HEK293T (cell line): Measurements from ENCODE around the gene UQCRH.

Experiments used
- CTCF ChIA-PET: fragments of 350-600 bp; formaldehyde crosslinking; extraction: SDS; loops from one replicate; lab custom pipeline; 2021; ENCODE audit warnings: antibody characterized with exemption, inconsistent platforms; lab: Yijun Ruan, JAX
- POLR2A ChIA-PET: fragments of 350-600 bp; formaldehyde crosslinking; extraction: SDS; loops from one replicate; lab custom pipeline; 2020; ENCODE audit warnings: antibody characterized with exemption, inconsistent platforms; lab: Yijun Ruan, JAX
- DNase-seq: peaks from one replicate; pipeline ENCODE4 v3.0.0; 2012; ENCODE audit warnings: mixed read lengths; ENCODE audit errors: extremely low spot score
- ARNT ChIP-seq: fragments of 450-650 bp; IDR thresholded peaks from 2 replicates; pipeline ENCODE4 v1.6.1; 2017; ENCODE audit warnings: mild to moderate bottlenecking
- BHLHE40 ChIP-seq: fragments of 450-650 bp; IDR thresholded peaks from 2 replicates; pipeline ENCODE4 v1.6.1; 2016; ENCODE audit warnings: mild to moderate bottlenecking, moderate library complexity, borderline replicate concordance
- CTBP1 ChIP-seq: fragments of 450-650 bp; IDR thresholded peaks from 2 replicates; pipeline ENCODE4 v1.6.1; 2016; ENCODE audit warnings: borderline replicate concordance
- ELF4 ChIP-seq: fragments of 450-650 bp; IDR thresholded peaks from 2 replicates; pipeline ENCODE4 v1.6.1; 2017; ENCODE audit warnings: antibody characterized with exemption
- FOXA1 ChIP-seq: fragments of 450-650 bp; IDR thresholded peaks from 2 replicates; pipeline ENCODE4 v1.6.1; 2016; ENCODE audit warnings: mild to moderate bottlenecking
- FOXK2 ChIP-seq: fragments of 450-650 bp; IDR thresholded peaks from 2 replicates; pipeline ENCODE4 v1.6.1; 2016; ENCODE audit warnings: mild to moderate bottlenecking
- FOXM1 ChIP-seq: fragments of 450-650 bp; IDR thresholded peaks from 2 replicates; pipeline ENCODE4 v1.6.1; 2017; ENCODE audit warnings: mild to moderate bottlenecking, borderline replicate concordance
- HDGF ChIP-seq: fragments of 450-650 bp; IDR thresholded peaks from 2 replicates; pipeline ENCODE4 v1.6.1; 2017; ENCODE audit warnings: antibody characterized with exemption, borderline replicate concordance
- L3MBTL2 ChIP-seq: fragments of 450-650 bp; conservative IDR thresholded peaks from 2 replicates; pipeline ENCODE4 v1.6.1; 2016; ENCODE audit warnings: mild to moderate bottlenecking
- LEF1 ChIP-seq: fragments of 450-650 bp; IDR thresholded peaks from 2 replicates; pipeline ENCODE4 v1.6.1; 2017; ENCODE audit warnings: mild to moderate bottlenecking, borderline replicate concordance
- NFRKB ChIP-seq: fragments of 450-650 bp; IDR thresholded peaks from 2 replicates; pipeline ENCODE4 v1.6.1; 2016; ENCODE audit warnings: mild to moderate bottlenecking, moderate library complexity
- PKNOX1 ChIP-seq: fragments of 450-650 bp; IDR thresholded peaks from 2 replicates; pipeline ENCODE4 v1.6.1; 2016
- SP1 ChIP-seq: fragments of 450-650 bp; IDR thresholded peaks from 2 replicates; pipeline ENCODE4 v1.6.1; 2017
- SUZ12 ChIP-seq: fragments of 450-650 bp; IDR thresholded peaks from 2 replicates; pipeline ENCODE4 v1.6.1; 2016; ENCODE audit warnings: mild to moderate bottlenecking
- TARDBP ChIP-seq: fragments of 450-650 bp; IDR thresholded peaks from 2 replicates; pipeline ENCODE4 v1.6.1; 2016
- ZNF384 ChIP-seq: fragments of 450-650 bp; IDR thresholded peaks from 2 replicates; pipeline ENCODE4 v1.6.1; 2016

The UQCRH gene

GRCh38 chr1:46341222-46342083 lies 38.0 kb downstream of the UQCRH start:
- ChIA-PET POLR2A (interaction anchor here (1.0 to 2.2 kb wide), 9 partner anchors 8 to 94 kb away, joined by 3 to 29 read pairs (median 7); partner anchors contain the start of genes LRRC41, RAD54L and UQCRH), CTCF (interaction anchor here (0.6 to 0.7 kb wide), 2 partner anchors 23 to 388 kb away, joined by 3 read pairs; no protein-coding TSS in a partner anchor)
- no peak for TF ChIP-seq CTBP1
- TF ChIP-seq TARDBP, result no peak
- no peak for TF ChIP-seq SUZ12
- TF ChIP-seq L3MBTL2, result no peak
- DNase-seq, result no peak

DNA sequence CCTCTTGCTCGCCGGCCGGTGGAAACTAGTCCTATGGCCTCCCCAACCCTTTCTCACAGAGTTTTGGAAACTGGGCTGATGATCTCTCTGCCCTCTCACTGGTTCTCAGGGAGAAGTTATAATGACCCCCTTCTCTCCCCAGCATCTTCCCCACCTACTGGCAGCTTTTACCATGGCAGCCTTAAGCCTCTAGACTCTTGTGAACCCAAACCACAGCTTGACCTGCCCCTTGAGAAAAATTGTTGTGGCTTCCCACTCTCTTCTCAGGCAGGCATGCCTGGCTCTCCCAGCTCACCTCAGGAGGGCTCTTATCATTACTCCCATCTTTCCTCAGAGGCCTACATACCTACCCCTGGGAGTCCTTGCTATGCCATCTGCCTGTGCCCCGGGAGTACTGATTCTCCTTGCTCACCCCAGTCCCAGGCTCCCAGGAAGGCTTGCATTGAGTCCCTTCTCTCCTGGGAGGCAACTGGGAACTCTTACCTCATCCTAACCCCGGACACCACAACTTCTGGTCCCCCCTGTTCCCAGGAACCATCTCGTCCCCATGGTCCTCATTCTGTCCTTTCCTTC lies 38.7 kb downstream of the UQCRH start:
- TF ChIP-seq SUZ12 (no peak), ARNT (no peak), FOXA1 (no peak), L3MBTL2 (no peak), ZNF384 (no peak), ELF4 (no peak), LEF1 (no peak), SP1 (no peak), FOXM1 (no peak), CTBP1 (no peak), TARDBP (no peak), PKNOX1 (no peak), BHLHE40 (no peak), NFRKB (no peak), FOXK2 (no peak), HDGF (no peak)
- DNase-seq, result peak; percentile 19
- ChIA-PET CTCF (no interaction called here), POLR2A (interaction anchor here (0.9 to 1.7 kb wide), 2 partner anchors 9 to 38 kb away, joined by 3 to 5 read pairs; no protein-coding TSS in a partner anchor)

DNA sequence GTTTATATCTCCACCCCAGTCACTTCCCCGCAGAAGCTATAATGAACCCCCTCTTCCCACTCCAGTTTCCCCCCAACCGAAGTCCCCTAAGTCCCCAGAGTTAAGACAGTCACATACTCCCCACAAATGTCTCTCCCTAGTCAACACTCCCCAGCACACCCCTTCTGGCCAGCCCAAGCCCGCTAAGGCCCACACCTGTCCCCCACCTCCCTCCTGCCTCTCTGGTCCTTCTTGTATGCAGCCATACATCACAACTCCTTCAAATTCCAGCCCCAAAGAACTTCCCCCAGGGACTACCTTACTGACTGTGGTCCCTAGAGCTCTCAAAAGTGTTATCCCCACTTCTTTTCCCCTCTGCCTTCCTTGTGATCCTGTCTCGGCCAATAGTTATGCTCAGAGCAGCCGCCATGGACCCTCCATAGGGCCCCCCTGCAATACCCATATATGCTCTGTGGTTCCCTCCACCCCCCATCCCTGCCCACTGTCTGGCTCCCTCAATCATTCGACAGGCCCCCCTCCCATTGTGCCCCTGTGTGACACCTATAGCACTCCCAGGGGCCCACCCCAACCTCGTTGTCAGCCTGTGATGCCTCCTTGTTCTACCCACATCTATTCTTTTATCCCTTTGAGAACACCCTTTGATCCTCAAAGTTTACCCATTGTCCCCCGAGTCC lies 39.3 kb downstream of the UQCRH start:
- CTCF ChIA-PET, result no interaction called here
- TF ChIP-seq PKNOX1, result no peak
- TF ChIP-seq FOXK2, result no peak
- no peak for TF ChIP-seq SUZ12
- no peak for TF ChIP-seq FOXA1
- no peak for TF ChIP-seq ZNF384
- no peak for TF ChIP-seq HDGF
- no peak for TF ChIP-seq TARDBP
- no peak for TF ChIP-seq FOXM1
- TF ChIP-seq L3MBTL2, result no peak
- no peak for TF ChIP-seq SP1
- TF ChIP-seq BHLHE40, result no peak
- TF ChIP-seq ARNT, result no peak
- TF ChIP-seq NFRKB, result no peak

DNA sequence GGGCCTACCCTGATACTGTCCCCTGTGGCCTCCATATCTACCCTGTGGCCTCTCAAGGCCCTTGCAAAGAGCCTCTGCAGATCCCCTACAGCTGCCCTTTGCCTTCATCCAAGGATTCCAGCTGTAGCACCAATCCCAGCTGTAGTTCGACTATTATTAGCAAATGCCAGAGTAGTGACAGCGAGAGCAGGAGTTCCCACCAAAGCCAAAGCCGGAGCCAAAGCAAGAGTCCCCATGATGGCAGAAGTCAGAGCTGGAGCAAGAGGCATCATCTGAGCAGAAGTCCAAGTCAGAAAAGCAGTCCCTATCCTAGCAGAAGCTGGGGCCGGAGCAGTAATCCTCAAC lies 39.8 kb downstream of the UQCRH start:
- ChIA-PET POLR2A (interaction anchor here (0.6 to 1.0 kb wide), 2 partner anchors 35 to 78 kb away, joined by 3 read pairs; no protein-coding TSS in a partner anchor), CTCF (no interaction called here)
- TF ChIP-seq TARDBP (no peak), HDGF (no peak)
- no peak for DNase-seq

More for the DNA sequence above, 39.3 kb downstream of the UQCRH start:
- DNase-seq, result no peak
- POLR2A ChIA-PET, result interaction anchor here (0.6 to 1.7 kb wide), 3 partner anchors 9 to 79 kb away, joined by 3 to 5 read pairs (median 3); no protein-coding TSS in a partner anchor

DNA sequence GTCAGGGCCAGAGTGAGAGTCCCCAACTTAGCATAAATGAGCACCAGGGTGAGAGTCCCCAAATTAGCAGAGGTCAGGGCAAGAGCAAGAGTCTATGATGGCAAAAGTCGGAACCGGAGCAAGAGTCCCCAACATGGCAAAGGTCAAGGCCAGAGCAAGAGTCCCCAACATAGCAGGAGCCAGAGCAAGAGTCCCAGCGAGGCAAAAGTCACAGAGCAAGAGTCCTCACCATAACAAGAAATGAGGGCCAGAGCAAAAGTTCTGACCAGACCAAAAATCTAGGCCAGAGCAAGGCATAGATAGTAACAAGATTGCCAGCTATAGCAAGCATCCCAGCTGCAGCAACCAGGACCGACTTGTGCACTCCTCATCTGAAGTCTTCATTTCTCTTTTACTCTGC lies 40.2 kb downstream of the UQCRH start:
- TF ChIP-seq TARDBP, result no peak
- TF ChIP-seq LEF1, result no peak
- no peak for TF ChIP-seq SUZ12
- no peak for TF ChIP-seq FOXK2
- no peak for TF ChIP-seq ELF4
- TF ChIP-seq HDGF, result no peak
- TF ChIP-seq PKNOX1, result no peak
- TF ChIP-seq ZNF384, result no peak
- no peak for DNase-seq
- ChIA-PET POLR2A (interaction anchor here (0.6 to 1.0 kb wide), 2 partner anchors 35 to 78 kb away, joined by 3 read pairs; no protein-coding TSS in a partner anchor), CTCF (no interaction called here)

DNA sequence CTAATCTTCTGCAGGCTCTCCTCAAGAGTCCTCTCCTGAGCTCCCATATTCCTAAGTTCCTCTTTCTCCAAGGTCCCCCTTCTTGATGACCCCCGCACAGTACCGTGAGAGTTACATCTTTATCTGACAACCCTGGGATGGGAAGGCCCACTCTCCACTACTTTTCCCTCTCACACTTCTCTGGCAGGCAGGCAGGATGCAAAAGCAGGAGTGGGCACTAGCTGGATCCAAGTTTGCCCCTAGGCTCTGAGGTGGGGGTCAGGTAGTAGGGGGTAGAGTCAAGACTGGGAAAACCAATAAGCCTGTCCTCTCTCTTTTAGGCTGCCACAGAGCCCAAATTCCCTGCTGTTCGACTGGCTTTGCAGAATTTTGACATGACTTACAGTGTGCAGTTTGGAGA lies 41.0 kb downstream of the UQCRH start:
- no peak for DNase-seq
- ChIA-PET CTCF (no interaction called here), POLR2A (interaction anchor here (1.0 kb wide), 1 partner anchor 36 kb away, joined by 3 read pairs; no protein-coding TSS in a partner anchor)
- TF ChIP-seq HDGF (no peak), FOXK2 (no peak), PKNOX1 (no peak), NFRKB (no peak), CTBP1 (no peak), ELF4 (no peak), SUZ12 (no peak), LEF1 (no peak), FOXM1 (no peak), ARNT (no peak), FOXA1 (no peak), ZNF384 (no peak), L3MBTL2 (no peak), BHLHE40 (no peak), TARDBP (no peak)
